ENCODE measurements around the gene INS.

The INS gene

GRCh38 chr11:2143799-2144543 lies 17.0 kb downstream of the INS start:
- no peak for DNase-seq

DNA sequence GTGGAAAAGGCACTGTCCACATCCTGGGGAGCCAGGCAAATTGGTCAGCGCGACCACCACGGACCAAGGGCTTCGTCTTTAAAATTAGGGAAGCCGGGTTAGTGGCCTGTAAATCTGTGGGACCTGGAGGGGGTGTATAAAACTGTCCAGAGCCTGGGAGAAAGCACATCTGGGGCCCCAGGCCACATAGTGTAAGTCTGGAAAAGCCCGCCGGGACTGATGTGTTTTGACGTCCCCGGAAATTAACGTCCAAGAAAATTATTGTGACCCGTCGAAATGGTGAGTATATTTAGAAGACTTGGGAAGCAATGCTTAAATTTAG lies 17.6 kb downstream of the INS start:
- DNase-seq: no peak

GRCh38 chr11:2142762-2143202 lies 18.2 kb downstream of the INS start:
- DNase-seq: no peak

DNA sequence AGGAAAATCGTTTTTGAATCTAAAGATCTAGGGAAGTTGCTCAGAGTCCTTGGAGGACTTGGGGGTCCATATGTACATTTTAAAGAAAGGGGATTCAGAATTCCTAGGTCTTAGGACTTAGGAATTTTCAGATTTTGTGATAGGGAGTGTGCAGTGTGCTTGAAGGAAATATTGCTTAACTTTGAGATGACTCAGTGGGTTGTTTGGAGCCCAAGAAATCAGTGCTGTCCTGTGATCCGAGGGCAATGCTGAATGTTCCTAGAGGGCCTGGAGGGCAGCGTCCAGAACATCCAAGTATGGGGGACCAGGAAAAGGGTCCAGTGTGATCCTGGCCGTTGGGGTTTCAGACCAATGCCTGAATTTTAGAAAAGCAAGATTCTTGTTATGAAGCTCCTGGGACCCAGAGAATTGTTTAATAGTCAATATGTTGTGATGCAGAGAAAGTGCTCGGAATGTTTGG lies 18.7 kb downstream of the INS start:
- no peak for DNase-seq

DNA sequence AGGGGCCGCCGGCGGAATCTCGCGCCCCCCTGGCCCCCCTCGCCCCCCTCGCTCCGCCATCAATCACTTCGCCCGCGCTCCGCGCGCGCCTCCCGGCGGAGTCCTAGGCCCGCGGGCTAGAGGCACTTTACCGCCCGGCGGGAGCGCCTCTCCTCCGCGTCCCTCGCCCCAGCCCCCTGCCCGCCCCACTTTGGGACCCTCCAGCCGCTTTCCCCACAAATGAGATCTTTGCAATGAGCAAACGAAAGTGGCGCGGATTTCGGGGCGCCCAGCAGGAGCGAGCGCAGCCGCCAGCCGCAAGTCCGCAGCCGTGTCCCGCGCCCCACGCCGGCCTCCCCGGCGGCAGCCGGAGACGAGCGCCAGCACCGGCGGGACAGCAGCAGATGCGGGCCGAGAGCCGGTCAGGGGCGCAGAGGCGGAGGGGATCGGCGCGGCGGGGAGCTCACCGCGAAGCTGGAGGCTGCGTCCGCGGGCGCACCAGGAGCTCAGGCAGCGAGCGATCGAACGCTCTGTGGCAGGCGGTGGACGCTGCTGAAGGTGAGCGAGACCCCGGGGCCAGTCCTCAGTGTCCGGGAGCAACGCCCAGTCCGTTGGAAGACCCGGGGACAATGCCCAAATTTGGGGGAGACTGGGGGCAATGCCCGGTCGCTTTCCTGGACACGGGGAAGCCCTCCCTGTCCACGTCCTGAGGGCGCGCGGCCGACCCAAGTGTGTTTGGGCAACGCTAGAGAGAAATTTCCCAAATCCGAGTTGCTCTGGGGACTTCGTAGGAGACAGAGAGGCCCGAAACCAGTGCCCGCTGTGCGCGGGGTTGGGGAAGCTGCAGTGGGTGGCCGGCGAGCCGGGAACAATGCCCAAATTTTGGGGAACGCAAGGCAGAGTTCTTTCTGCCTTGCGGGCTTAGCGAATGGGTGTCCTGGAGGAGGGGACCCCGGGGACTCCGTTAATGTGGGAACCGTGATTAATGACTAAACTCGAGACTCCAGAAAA lies 20.3 kb downstream of the INS start:
- no peak for DNase-seq

DNA sequence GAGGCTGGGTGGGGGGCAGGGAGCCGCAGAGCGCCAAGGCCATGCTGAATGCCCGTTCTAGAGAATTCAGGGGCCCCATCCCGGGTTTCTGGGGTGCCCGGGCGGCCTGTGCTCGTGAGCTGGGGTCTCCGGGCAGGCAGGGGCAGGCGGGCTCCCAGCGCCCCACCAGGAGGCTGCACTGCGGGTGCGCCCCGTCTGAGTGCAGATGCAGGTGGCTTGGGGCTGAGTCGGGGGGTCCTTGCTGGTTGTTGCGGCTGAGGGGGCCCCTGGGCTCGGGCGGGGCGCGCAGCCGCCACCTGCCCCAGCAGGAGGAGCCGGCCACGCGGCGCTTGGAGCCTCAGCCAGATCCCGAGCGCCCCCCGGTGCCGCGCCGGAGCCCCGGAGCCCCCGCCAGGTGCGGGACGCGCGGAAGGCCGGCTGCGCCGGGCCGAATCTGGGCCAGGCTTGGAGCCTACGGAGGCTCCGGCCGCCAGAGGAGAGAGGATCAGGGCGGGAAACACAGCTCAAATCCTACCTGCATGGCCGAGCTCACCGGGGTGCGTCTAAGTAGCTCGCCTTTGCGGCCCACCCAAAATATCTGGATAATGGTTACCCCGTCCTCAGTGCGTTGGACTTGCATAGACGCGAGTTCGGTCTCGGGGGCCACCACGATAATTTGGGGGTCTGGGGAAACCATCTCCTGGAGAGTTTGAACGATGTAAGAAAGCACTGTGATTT lies 21.2 kb downstream of the INS start:
- no peak for DNase-seq

- no peak for DNase-seq
Measured at GRCh38 chr11:2139123-2139521, 21.9 kb downstream of the INS start, which contains the start of gene IGF2. TSS of gene IGF2 (minus strand) at chr11:2139389. CDS start at chr11:2135523, 3,866 bp downstream.

DNA sequence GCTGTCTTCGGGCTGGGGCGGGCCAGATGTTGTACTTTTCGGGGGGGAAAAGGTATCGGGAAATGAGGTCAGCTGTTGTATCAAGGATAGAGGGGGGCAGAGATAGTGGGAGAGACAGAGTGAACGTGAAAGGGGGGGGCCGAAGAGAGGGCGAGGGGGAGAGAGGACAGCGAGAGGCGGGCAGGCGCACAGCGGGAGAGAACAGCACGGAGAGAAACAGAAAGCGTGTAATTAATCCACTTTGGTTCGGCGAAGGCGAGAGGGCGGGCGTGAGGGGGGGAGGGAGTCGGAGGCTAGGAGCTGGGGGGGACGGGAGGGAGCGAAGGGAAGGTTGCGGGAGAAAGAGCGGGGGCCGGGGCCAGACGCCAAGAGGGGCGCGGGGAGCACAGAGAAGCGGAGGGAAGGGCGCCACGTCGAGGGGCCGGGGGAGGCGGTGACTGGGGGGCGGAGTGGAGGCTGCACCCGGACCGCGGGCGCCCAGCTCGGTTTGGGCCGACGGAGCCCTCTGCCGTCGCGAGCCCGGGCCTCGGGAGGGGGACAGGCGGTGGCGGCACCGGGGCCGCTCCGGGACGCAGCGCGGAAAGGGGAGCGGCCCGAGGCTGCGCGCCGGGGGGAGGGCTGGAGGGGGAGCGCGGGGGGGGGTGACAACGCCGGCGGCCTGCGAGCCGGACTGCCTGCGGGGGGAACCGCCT lies 22.4 kb downstream of the INS start:
- DNase-seq: no peak

DNA sequence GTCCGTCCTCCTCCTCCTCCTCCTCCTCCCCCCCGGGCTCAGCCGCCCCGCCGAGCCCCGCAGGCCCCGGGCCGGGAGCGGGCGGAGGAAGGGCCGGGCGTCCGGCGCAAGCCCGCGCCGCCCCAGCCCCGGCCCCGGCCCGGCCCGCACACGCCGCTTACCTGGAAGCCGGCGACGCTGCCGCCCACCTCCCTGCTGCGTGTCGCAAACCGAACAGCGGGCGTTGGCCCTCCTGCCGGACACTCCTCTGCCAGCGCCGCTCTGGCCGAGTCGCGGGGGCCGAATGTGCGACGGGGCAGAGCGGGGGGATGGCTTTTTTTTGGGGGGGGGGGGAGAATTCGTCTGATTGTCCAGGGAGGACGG lies 23.0 kb downstream of the INS start:
- DNase-seq: no peak

DNA sequence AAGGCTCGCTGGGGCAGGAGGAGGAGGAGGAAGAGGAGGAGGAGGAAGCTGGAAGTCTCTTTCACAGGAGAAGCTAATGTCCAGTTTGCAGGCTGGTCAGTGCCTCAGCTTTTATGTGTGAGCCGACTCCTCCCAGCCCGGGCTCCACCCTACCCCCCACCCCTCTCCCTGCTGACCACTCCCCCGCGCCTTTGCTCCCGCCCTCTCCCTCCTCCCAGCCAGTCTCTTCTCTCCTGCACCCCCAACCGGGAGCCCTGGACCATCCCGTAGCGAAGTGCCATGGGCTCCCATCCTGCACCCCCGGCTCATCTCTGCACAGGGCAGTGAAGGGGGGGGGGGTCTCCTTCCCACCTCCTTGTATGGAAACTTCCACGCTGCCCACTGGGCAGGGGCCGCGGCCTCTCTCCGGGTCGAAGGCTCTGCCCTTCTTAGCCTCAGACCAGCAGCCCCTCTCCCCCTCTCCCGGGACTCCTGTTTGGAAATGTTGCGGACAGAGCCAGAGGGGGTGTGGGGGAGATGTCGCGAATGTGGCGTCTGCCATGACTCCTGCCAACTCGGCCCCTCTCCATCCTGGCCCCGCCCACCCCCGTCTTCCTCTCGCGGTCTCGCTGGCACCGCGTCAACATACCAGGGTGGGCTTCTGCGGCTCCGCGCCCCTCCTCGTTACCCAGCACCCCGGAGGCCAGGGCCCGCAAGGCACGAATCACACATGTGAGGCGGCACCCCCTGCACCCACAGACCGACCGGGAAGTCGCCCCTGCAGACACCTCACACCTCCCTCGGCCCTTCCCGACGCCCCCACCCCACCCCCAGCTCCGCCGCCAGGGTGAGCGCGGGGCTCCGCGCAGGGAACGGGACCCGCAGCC lies 23.6 kb downstream of the INS start:
- DNase-seq: no peak

GRCh38 chr11:2136952-2137201 lies 24.1 kb downstream of the INS start:
- no peak for DNase-seq

- no peak for DNase-seq
Measured at GRCh38 chr11:2136209-2136951, 24.6 kb downstream of the INS start.

GRCh38 chr11:2135648-2136201 lies 25.3 kb downstream of the INS start:
- DNase-seq: no peak

GRCh38 chr11:2135018-2135569 lies 25.9 kb downstream of the INS start:
- DNase-seq: no peak

DNA sequence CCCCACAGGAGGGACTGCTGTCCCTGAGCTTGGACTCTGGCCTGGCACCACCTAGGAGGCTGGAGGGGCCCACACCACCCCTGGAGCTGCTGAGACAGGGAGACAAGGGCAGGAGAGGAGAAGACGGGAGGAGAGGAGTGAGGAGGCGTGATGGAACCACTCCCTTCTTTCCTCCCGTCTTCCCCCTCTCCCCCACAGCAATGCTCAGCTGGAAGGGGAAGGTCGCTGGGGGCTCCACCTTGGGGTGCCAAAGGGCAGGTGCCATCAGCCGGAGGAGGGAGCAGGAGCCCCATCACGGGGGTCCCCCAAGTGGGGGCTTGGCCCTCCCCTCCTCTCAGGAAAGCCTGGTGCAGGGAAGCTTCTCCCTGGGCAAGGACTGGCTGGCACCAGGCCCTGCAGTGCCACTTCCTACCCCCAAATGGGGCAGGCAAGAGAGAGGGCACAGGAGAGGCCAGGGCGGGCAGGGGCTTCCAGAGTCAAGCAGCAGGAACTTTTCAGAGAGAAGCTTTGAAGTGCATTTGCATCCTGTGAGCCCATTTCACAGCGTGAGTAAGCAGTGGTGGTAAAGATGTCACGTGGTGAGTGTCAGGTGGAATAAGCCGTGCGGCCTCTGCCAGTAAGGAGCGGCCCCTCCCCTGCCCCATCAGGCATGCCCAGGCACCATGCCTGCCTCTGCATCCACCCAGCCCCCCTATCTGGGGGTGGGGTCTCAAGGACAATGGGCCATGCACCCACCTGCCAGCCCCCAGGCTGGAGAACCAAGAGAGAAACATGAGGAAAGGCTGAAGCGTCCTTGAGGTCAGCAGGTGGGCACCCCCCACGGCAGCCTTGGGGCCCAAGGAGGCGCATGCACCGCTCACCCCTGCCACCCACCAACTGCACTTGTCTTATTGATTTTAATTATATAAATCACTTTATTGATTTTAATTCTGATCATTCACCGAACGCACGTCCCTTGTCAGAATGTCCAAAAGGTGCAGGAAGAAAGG lies 26.7 kb downstream of the INS start:
- DNase-seq: no peak

GRCh38 chr11:2133241-2134021 lies 27.6 kb downstream of the INS start:
- no peak for DNase-seq

GRCh38 chr11:2132874-2133240 lies 28.2 kb downstream of the INS start:
- no peak for DNase-seq

- no peak for DNase-seq
Measured at GRCh38 chr11:2132246-2132645, 28.8 kb downstream of the INS start.

Measured in activated naive CD4-positive, alpha-beta T cell (primary cell).